Upper lobe of left lung (tissue), 4 donors: ENCODE measurements around the gene LAMA5.

Experiments used
- CTCF ChIP-seq, 6 experiments: fragments of 450-650 bp in 4 of 6; fragments of 200-600 bp in 2 of 6; sonication (generic) in 2 of 6; IDR thresholded peaks; one replicate each; pipeline ENCODE4 v1.5.1; 2016 to 2019; ENCODE audit warnings: antibody characterized with exemption in 6 of 6
- EP300 ChIP-seq, 4 donors: sonication (generic); formaldehyde crosslinking; IDR thresholded peaks; one replicate each; pipeline ENCODE4 v1.5.1; 2017; ENCODE audit warnings: antibody characterized with exemption in 4 of 4, control low read depth in 2 of 4
- POLR2A ChIP-seq, 4 donors: fragments of 450-650 bp; IDR thresholded peaks; one replicate each; pipeline ENCODE4 v1.5.1; 2016 to 2017; ENCODE audit warnings: antibody characterized with exemption in 4 of 4, mild to moderate bottlenecking in 2 of 4
- POLR2AphosphoS5 ChIP-seq, 2 donors: sonication (generic); formaldehyde crosslinking; IDR thresholded peaks; one replicate each; pipeline ENCODE4 v1.5.1; 2017; ENCODE audit warnings: antibody characterized with exemption in 2 of 2

- no peak for TF ChIP-seq CTCF (IDR thresholded peaks at IDR 0.05)
- no peak for TF ChIP-seq POLR2A (IDR thresholded peaks at IDR 0.05)
- no peak for TF ChIP-seq POLR2AphosphoS5 (IDR thresholded peaks at IDR 0.05)
- no peak for TF ChIP-seq EP300 (IDR thresholded peaks at IDR 0.05)
Measured at GRCh38 chr20:62287129-62287528, 80.0 kb downstream of the LAMA5 start.
